ES-I3 (cell line): ENCODE data around the gene DHTKD1.
"Not testable (repeated sequence)": the region's sequence is repeated elsewhere in the genome, so short reads cannot be mapped to it uniquely, and the experiment has no call there.

Experiments used
- H3K36me3 ChIP-seq: 2 replicates; pipeline ENCODE4 v1.6.1; 2013; ENCODE audit warnings: mild to moderate bottlenecking, low read length, control low read depth, moderate library complexity; ENCODE audit not compliant: insufficient read depth
- H3K4me1 ChIP-seq: 2 replicates; pipeline ENCODE4 v1.6.1; 2013; ENCODE audit warnings: mild to moderate bottlenecking, control low read depth, low read length; ENCODE audit not compliant: insufficient read depth
- H3K9ac ChIP-seq: 2 replicates; pipeline ENCODE4 v1.6.1; 2013; ENCODE audit warnings: low read depth, mild to moderate bottlenecking, low read length, moderate library complexity
- H3K9me3 ChIP-seq: 2 replicates; pipeline ENCODE4 v1.6.1; 2013; ENCODE audit warnings: mild to moderate bottlenecking, low read length, moderate library complexity; ENCODE audit not compliant: control insufficient read depth, insufficient read depth

The DHTKD1 gene

DNA sequence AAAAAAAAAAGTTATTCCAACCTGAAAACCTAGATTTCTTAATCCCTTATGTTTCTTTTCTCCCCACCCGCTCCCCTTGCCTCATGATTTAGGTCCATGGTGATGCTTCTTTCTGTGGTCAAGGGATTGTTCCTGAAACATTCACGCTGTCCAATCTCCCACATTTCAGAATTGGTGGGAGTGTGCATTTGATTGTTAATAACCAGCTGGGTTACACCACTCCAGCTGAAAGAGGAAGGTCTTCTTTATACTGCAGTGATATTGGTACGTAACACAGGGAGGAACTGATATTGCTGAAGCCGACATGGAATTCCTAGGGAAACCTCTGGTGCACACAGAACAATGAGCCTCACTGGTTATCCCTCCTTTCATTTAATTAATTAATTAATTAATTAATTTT is 22.7 kb downstream of the DHTKD1 start:
- Histone ChIP-seq H3K9me3 (no peaks in the 10 kb centered on the region), H3K36me3 (peaks cover 24% of the 10 kb centered on the region), H3K4me1 (no peaks in the 10 kb centered on the region), H3K9ac (no peak overlapping the region)

- H3K9me3 ChIP-seq, H3K9ac ChIP-seq, H3K4me1 ChIP-seq: not testable (repeated sequence)
- H3K36me3 ChIP-seq, result peaks cover 23% of the 10 kb centered on the region
These were observed 28.6 kb downstream of the DHTKD1 start for GRCh38 chr10:12097361-12097760.

- H3K9ac ChIP-seq, result no peak overlapping the region
- H3K36me3 ChIP-seq, result peaks cover 23% of the 10 kb centered on the region
- no peaks in the 10 kb centered on the region for H3K9me3 ChIP-seq
- no peaks in the 10 kb centered on the region for H3K4me1 ChIP-seq
These were observed 29.0 kb downstream of the DHTKD1 start for GRCh38 chr10:12097791-12098190.

- Histone ChIP-seq H3K4me1 (no peaks in the 10 kb centered on the region), H3K9me3 (no peaks in the 10 kb centered on the region), H3K36me3 (peaks cover 20% of the 10 kb centered on the region), H3K9ac (no peak overlapping the region)
These were observed 30.2 kb downstream of the DHTKD1 start for GRCh38 chr10:12098966-12099365.

DNA sequence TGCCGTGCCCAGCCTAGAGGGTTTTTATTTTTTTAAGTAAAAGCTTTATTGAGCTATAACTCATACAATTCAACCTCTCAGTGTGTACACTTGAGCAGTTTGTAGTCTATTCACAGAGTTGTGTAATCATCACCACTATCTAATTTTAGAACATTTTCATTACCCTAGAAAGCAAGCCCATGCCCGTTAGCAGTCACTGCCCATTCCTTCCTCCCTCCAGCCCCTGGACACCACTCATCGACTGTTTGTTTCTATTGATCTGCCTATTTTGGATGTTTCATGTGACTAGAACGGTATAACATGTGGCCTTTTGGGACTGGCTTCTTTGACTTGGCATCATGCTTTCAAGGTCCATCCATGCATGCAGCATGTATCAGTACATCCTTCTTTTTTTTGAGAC is 35.0 kb downstream of the DHTKD1 start:
- Histone ChIP-seq H3K36me3 (peaks cover 31% of the 10 kb centered on the region), H3K4me1 (no peaks in the 10 kb centered on the region), H3K9me3 (no peaks in the 10 kb centered on the region), H3K9ac (no peak overlapping the region)

GRCh38 chr10:12107781-12108180 is 39.0 kb downstream of the DHTKD1 start:
- H3K4me1 ChIP-seq, result no peaks in the 10 kb centered on the region
- H3K9ac ChIP-seq, result no peak overlapping the region
- H3K36me3 ChIP-seq, result peaks cover 24% of the 10 kb centered on the region
- no peaks in the 10 kb centered on the region for H3K9me3 ChIP-seq

DNA sequence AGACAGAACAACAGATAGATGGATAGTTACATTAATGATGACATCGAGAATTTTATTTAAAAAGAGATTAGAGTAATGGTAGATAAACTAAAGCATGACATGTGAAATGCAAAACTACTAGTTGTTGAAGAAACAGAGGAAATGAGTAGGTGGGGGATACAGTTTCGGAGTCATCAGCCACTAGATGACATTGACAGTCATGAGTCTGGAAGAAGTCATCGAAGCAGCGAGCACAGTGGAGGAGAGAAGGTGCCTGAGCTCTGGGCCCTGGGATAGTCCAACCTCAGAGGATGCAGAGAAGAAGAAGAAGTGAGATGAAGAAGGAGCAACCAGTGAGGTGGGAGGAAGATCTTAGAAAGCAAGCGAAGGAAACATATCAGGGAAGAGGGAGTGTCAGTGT is 40.5 kb downstream of the DHTKD1 start:
- Histone ChIP-seq H3K9me3 (no peaks in the 10 kb centered on the region), H3K4me1 (no peaks in the 10 kb centered on the region), H3K9ac (no peak overlapping the region), H3K36me3 (peaks cover 24% of the 10 kb centered on the region)

- no peak overlapping the region for H3K9ac ChIP-seq
- H3K9me3 ChIP-seq, result no peaks in the 10 kb centered on the region
- H3K36me3 ChIP-seq, result peaks cover 23% of the 10 kb centered on the region
- no peaks in the 10 kb centered on the region for H3K4me1 ChIP-seq
These were observed 42.8 kb downstream of the DHTKD1 start for GRCh38 chr10:12111528-12111927.

DNA sequence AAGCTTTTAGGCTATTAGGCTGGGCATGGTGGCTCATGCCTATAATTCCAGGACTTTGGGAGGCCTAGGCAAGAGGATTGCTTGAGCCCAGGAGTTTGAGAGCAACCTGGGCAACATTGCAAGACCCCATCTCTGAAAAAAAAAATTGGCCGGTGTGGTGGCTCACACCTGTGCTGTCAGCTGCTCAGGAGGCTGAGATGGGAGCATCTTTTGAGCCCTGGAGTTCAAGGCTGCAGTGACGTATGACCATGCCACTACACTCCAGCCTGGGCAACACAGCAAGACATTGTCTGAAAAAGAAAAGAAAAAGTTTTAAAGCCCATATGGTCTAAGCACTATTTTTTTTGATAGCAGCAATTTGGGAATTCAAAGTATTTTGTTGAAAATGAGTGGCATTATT is 44.9 kb downstream of the DHTKD1 start:
- no peak overlapping the region for H3K9ac ChIP-seq
- no peaks in the 10 kb centered on the region for H3K4me1 ChIP-seq
- no peaks in the 10 kb centered on the region for H3K9me3 ChIP-seq
- H3K36me3 ChIP-seq, result peaks cover 12% of the 10 kb centered on the region; the same call in 1 of the 2 replicates

- no peak overlapping the region for H3K9ac ChIP-seq
- no peaks in the 10 kb centered on the region for H3K9me3 ChIP-seq
- peaks cover 10% of the 10 kb centered on the region for H3K36me3 ChIP-seq
- no peaks in the 10 kb centered on the region for H3K4me1 ChIP-seq
These were observed 52.9 kb downstream of the DHTKD1 start for GRCh38 chr10:12121673-12122072.

GRCh38 chr10:12129222-12130111 is 60.7 kb downstream of the DHTKD1 start, which contains the start of gene SEC61A2:
Gene SEC61A2 (plus strand): TSS chr10:12129677. CDS start chr10:12129788, 111 bp downstream.
- Histone ChIP-seq H3K4me1 (no peaks in the 10 kb centered on the region), H3K9ac (peak within 1 kb of the TSS; percentile 89), H3K36me3 (no peaks in the 10 kb centered on the region), H3K9me3 (no peaks in the 10 kb centered on the region)

GRCh38 chr10:12130237-12130872 is 61.6 kb downstream of the DHTKD1 start:
- Histone ChIP-seq H3K36me3 (no peaks in the 10 kb centered on the region), H3K9ac (peak overlapping the region; percentile 89; the same call in 1 of the 2 replicates), H3K9me3 (no peaks in the 10 kb centered on the region), H3K4me1 (no peaks in the 10 kb centered on the region)

GRCh38 chr10:12135631-12136030 is 66.9 kb downstream of the DHTKD1 start:
- Histone ChIP-seq H3K9ac (no peak overlapping the region), H3K9me3 (no peaks in the 10 kb centered on the region), H3K36me3 (no peaks in the 10 kb centered on the region), H3K4me1 (no peaks in the 10 kb centered on the region)

GRCh38 chr10:12140038-12140437 is 71.3 kb downstream of the DHTKD1 start:
- Histone ChIP-seq H3K9ac (no peak overlapping the region), H3K4me1 (no peaks in the 10 kb centered on the region), H3K36me3 (peaks cover 5% of the 10 kb centered on the region; the same call in 1 of the 2 replicates), H3K9me3 (no peaks in the 10 kb centered on the region)

GRCh38 chr10:12144538-12144937 is 75.8 kb downstream of the DHTKD1 start:
- Histone ChIP-seq H3K9me3 (no peaks in the 10 kb centered on the region), H3K4me1 (no peaks in the 10 kb centered on the region), H3K36me3 (peaks cover 5% of the 10 kb centered on the region; the same call in 1 of the 2 replicates), H3K9ac (no peak overlapping the region)
